Natural killer cell (primary cell): Measurements from ENCODE around the gene CAPRIN2. TPM values are rescaled to one million over a fixed set of nuclear protein-coding genes. Genes with fewer than 3 reads are reported as not detected.

Experiments
- ATAC-seq, 3 donors: fragments of 150-1000 bp in 2 of 3; fragments of 200-7000 bp in 1 of 3; cut with Tn5 transposase; 1 replicate in 1 of 3; 2 replicates in 2 of 3; pipeline ENCODE4 v1.10.0; 2021; ENCODE audit warnings: mild to moderate bottlenecking in 2 of 3, moderate library complexity in 2 of 3
- DNase-seq, 2 donors: peaks; one replicate each; pipeline versions ENCODE4 v3.0.0 to v3.0.0-alpha.2; 2013 to 2021; ENCODE audit warnings: mixed read lengths in 1 of 2
- H3K27ac ChIP-seq: one replicate; pipeline ENCODE4 v1.5.1; 2013; ENCODE audit warnings: mild to moderate bottlenecking, low read length
- H3K27me3 ChIP-seq: one replicate; pipeline ENCODE4 v1.6.1; 2013; ENCODE audit warnings: low read length; ENCODE audit not compliant: control insufficient read depth, insufficient read depth
- H3K36me3 ChIP-seq: one replicate; pipeline ENCODE4 v1.6.1; 2013; ENCODE audit warnings: low read length; ENCODE audit not compliant: control insufficient read depth, insufficient read depth
- H3K4me1 ChIP-seq: one replicate; pipeline ENCODE4 v1.6.1; 2013; ENCODE audit warnings: low read length; ENCODE audit not compliant: control insufficient read depth, insufficient read depth
- H3K4me3 ChIP-seq: one replicate; pipeline ENCODE4 v1.5.1; 2013; ENCODE audit warnings: low read length
- H3K9me3 ChIP-seq: one replicate; pipeline ENCODE4 v1.6.1; 2013; ENCODE audit warnings: low read length; ENCODE audit not compliant: control insufficient read depth, insufficient read depth
- H3K27ac Mint-ChIP-seq, 2 donors: one replicate each; pipeline ENCODE4 v1.8.0; 2022; ENCODE audit warnings: mild to moderate bottlenecking in 2 of 2, mixed read lengths in 2 of 2, moderate library complexity in 1 of 2
- H3K27me3 Mint-ChIP-seq, 2 donors: one replicate each; pipeline ENCODE4 v1.8.0; 2022; ENCODE audit warnings: low read depth in 2 of 2, mixed read lengths in 2 of 2
- H3K36me3 Mint-ChIP-seq: one replicate; pipeline ENCODE4 v1.8.0; 2022; ENCODE audit warnings: mixed read lengths
- H3K4me1 Mint-ChIP-seq, 2 donors: one replicate each; pipeline ENCODE4 v1.8.0; 2022; ENCODE audit warnings: mixed read lengths in 2 of 2
- H3K4me3 Mint-ChIP-seq: one replicate; pipeline ENCODE4 v1.8.0; 2022; ENCODE audit warnings: mild to moderate bottlenecking, moderate library complexity, mixed read lengths
- H3K9me3 Mint-ChIP-seq, 2 donors: one replicate each; pipeline ENCODE4 v1.8.0; 2022; ENCODE audit warnings: mixed read lengths in 2 of 2
- CTCF ChIP-seq: fragments of 200-600 bp; IDR thresholded peaks from one replicate; pipeline ENCODE4 v1.8.0; 2022; ENCODE audit warnings: antibody characterized with exemption
- WGBS: methylation state at CpG from one replicate; pipeline ENCODE4 v1.1.7; 2013; ENCODE audit warnings: missing lambda C conversion rate; ENCODE audit not compliant: insufficient coverage; 5-methylcytosine and 5-hydroxymethylcytosine counted together
- intact Hi-C: fragments of 100-400 bp; cut with micrococcal nuclease; formaldehyde crosslinking; loops from one replicate; pipeline ENCODE4 v1.14.2; 2022
- total RNA-seq, 4 donors: library from RNA; stranded (reverse); fragments of 120-200 nt in 1 of 4; gene quantifications; one replicate each; pipeline versions ENCODE4 v1.2.3 to v1.2.4, GENCODE V29; 2013 to 2022

Gene CAPRIN2
- total RNA-seq, 3 donors from 2014 or later (not counting 1 experiment from before 2014, with no cell fraction given) = 38.1 to 53.2 (median 38.7) TPM

GRCh38 chr12:30796313-30796780, 41.6 kb upstream of the CAPRIN2 start:
- intact Hi-C loops = no loop called here
- H3K36me3 ChIP-seq = no peaks in the 10 kb centered on the region
- peaks cover 23% of the 10 kb centered on the region for H3K4me1 ChIP-seq
- no peaks in the 10 kb centered on the region for H3K9me3 ChIP-seq
- H3K27me3 ChIP-seq = peaks cover 5% of the 10 kb centered on the region
- H3K4me3 Mint-ChIP-seq = peak overlapping the region; percentile 86
- peak overlapping the region; percentile 75 for H3K4me3 ChIP-seq
- DNase-seq = peak in 1 of 2 donors; percentile 3
- no peaks in the 10 kb centered on the region for H3K9me3 Mint-ChIP-seq
- H3K27ac ChIP-seq = no peak overlapping the region
- ATAC-seq = peak; percentile 18 to 34 (median 24)
- no peaks in the 10 kb centered on the region for H3K36me3 Mint-ChIP-seq
- no peak for TF ChIP-seq CTCF
- peaks cover 0 to 3% of the 10 kb centered on the region in 2 donors for H3K27me3 Mint-ChIP-seq
- H3K4me1 Mint-ChIP-seq = peaks cover 5 to 28% of the 10 kb centered on the region in 2 donors
- peak overlapping the region in 1 of 2 donors; percentile 88 for H3K27ac Mint-ChIP-seq
- 2% methylated on average over 38 of the region's 38 CpGs for WGBS

- intact Hi-C loops = loop anchor here (1.0 kb wide), 1 partner anchor 40 kb away; no protein-coding TSS in a partner anchor
- Histone ChIP-seq H3K27me3 (peaks cover 5% of the 10 kb centered on the region), H3K4me3 (peak overlapping the region; percentile 75), H3K9me3 (no peaks in the 10 kb centered on the region), H3K36me3 (no peaks in the 10 kb centered on the region), H3K4me1 (peaks cover 23% of the 10 kb centered on the region), H3K27ac (peak overlapping the region; percentile 66)
- WGBS = 4% methylated on average over 64 of the region's 65 CpGs
- Mint-ChIP-seq H3K27me3 (peaks cover 0 to 3% of the 10 kb centered on the region in 2 donors), H3K4me3 (peak overlapping the region; percentile 86), H3K36me3 (no peaks in the 10 kb centered on the region), H3K27ac (peak overlapping the region; percentile 53 to 88), H3K9me3 (no peaks in the 10 kb centered on the region), H3K4me1 (peaks cover 5 to 28% of the 10 kb centered on the region in 2 donors)
- TF ChIP-seq CTCF = no peak
- peak; percentile 50 to 64 for DNase-seq
- peak; percentile 72 to 82 (median 82) for ATAC-seq
These were observed 40.9 kb upstream of the CAPRIN2 start for GRCh38 chr12:30795410-30796312.

GRCh38 chr12:30794591-30795409, 40.0 kb upstream of the CAPRIN2 start:
- peak overlapping the region; percentile 53 to 88 for H3K27ac Mint-ChIP-seq
- intact Hi-C loops = loop anchor here (1.0 kb wide), 1 partner anchor 39 kb away; no protein-coding TSS in a partner anchor
- peaks cover 5% of the 10 kb centered on the region for H3K27me3 ChIP-seq
- H3K27me3 Mint-ChIP-seq = peaks cover 0 to 3% of the 10 kb centered on the region in 2 donors
- H3K4me3 ChIP-seq = no peak overlapping the region
- DNase-seq (peak in 1 of 2 donors; percentile 20), ATAC-seq (peak; percentile 55 to 71 (median 59))
- WGBS = 79% methylated on average over 13 of the region's 13 CpGs
- H3K4me1 Mint-ChIP-seq = peaks cover 5 to 28% of the 10 kb centered on the region in 2 donors
- no peaks in the 10 kb centered on the region for H3K36me3 ChIP-seq
- H3K9me3 Mint-ChIP-seq = no peaks in the 10 kb centered on the region
- TF ChIP-seq CTCF = no peak
- no peaks in the 10 kb centered on the region for H3K36me3 Mint-ChIP-seq
- no peaks in the 10 kb centered on the region for H3K9me3 ChIP-seq
- peaks cover 23% of the 10 kb centered on the region for H3K4me1 ChIP-seq
- peak overlapping the region; percentile 86 for H3K4me3 Mint-ChIP-seq
- H3K27ac ChIP-seq = peak overlapping the region; percentile 66
